Right lobe of liver (tissue), 6 donors: ENCODE measurements around the gene IFNAR1. TPM values are rescaled to one million over a fixed set of nuclear protein-coding genes. Genes with fewer than 3 reads are reported as not detected.

Experiments used
- ATAC-seq, 4 donors: fragments of 200-7000 bp; cut with Tn5 transposase; one replicate each; pipeline ENCODE4 v1.9.1; 2020; ENCODE audit warnings: mild to moderate bottlenecking in 4 of 4, moderate library complexity in 4 of 4
- DNase-seq, 3 donors: peaks; one replicate each; pipeline ENCODE4 v3.0.0-alpha.2; 2020
- H3K27ac ChIP-seq, 3 donors: fragments of 200-600 bp; one replicate each; pipeline ENCODE4 v1.8.0; 2022
- H3K27me3 ChIP-seq, 2 donors: fragments of 200-600 bp; one replicate each; pipeline ENCODE4 v1.8.0; 2022
- H3K36me3 ChIP-seq, 4 donors: fragments of 200-600 bp; sonication (generic) in 1 of 4; one replicate each; pipeline versions ENCODE4 v1.5.1 to v1.8.0; 2017 to 2022; ENCODE audit warnings: control low read depth in 1 of 4
- H3K4me1 ChIP-seq, 4 donors: fragments of 200-600 bp; sonication (generic) in 1 of 4; one replicate each; pipeline versions ENCODE4 v1.5.1 to v1.8.0; 2017 to 2022; ENCODE audit warnings: control low read depth in 1 of 4
- H3K4me3 ChIP-seq, 3 donors: fragments of 200-600 bp; one replicate each; pipeline ENCODE4 v1.8.0; 2022
- H3K9me3 ChIP-seq, 4 donors: fragments of 200-600 bp; sonication (generic) in 1 of 4; one replicate each; pipeline versions ENCODE4 v1.5.1 to v1.8.0; 2017 to 2022; ENCODE audit warnings: control low read depth in 1 of 4
- POLR2A ChIP-seq: fragments of 450-650 bp; IDR thresholded peaks from one replicate; pipeline ENCODE4 v1.6.1; 2017; ENCODE audit warnings: antibody characterized with exemption, mild to moderate bottlenecking
- WGBS: methylation state at CpG from one replicate; pipeline ENCODE4 v1.1.6; 2018; ENCODE audit warnings: low coverage, low lambda C conversion rate; ENCODE audit not compliant: insufficient coverage; ENCODE audit errors: missing lambda C conversion rate; 5-methylcytosine and 5-hydroxymethylcytosine counted together
- intact Hi-C, 2 donors: fragments of 100-400 bp; cut with DNase I; formaldehyde crosslinking; loops; one replicate each; pipeline versions ENCODE4 v1.11.2 to v1.14.1; 2022
- total RNA-seq, 6 experiments: library from RNA; depleted of rRNA in 2 of 6; stranded (reverse); fragments of >200 nt in 2 of 6; fragmentation: NEBNext Ultra II Directional in 3 of 6; extraction: Animal tissue kit (Norgen Biotek cat#: 25700) in 3 of 6; gene quantifications; one replicate each; pipeline versions ENCODE4 v1.1.0 to v1.2.4, GENCODE V29; 2016 to 2023
- TF ChIP-seq, protein P1 (sequence below), 4 donors: fragments of 200-600 bp in 3 of 4; fragments of 450-650 bp in 1 of 4; IDR thresholded peaks; one replicate each; pipeline versions ENCODE4 v1.5.1 to v1.8.0; 2016 to 2022; ENCODE audit warnings: antibody characterized with exemption in 4 of 4, mild to moderate bottlenecking in 2 of 4
- donor health status: DM: no; HTN: yes; CAD: no.
- donor health status: DM: no; HTN: no; CAD: no.
- donor health status: DM: no; HTN: no; CAD: no.
- donor health status: DM: no; HTN: yes; CAD: no.
- donor health status: DM: no; HTN: yes; CAD: no.

IFNAR1 gene
- total RNA-seq, 6 experiments from 2014 or later = 31.6 to 68.2 (median 48.6) TPM

DNA sequence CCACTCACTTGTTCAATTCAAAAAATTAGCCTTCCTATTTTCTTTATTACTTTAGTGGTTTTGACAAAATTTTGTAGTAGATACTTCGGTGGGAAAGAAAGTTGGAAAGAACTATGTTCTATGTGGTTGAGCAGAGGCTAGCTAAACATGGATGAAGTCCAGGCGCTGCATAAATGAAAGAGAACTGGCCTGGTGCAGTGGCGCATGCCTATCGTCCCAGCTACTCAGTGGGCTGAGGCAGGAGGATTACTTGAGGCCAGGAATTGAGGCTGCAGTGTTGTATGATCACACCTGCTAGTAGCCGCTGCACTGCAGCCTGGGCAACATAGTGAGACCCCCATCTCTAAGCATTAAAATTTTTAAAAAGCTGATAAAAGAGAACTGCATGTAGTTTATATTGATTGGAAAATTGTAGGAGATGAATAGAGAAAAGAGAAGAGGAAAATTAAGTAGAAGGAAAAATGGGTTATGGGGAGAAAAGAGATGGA, 21.0 kb downstream of the IFNAR1 start:
- intact Hi-C loops = no loop called here
- ATAC-seq (no peak), DNase-seq (no peak)
- H3K4me3 ChIP-seq = no peak overlapping the region
- 88% methylated on average over 5 of the region's 5 CpGs for WGBS
- no peaks in the 10 kb centered on the region for H3K27me3 ChIP-seq
- TF ChIP-seq POLR2A = no peak
- H3K9me3 ChIP-seq = no peaks in the 10 kb centered on the region
- no peak overlapping the region for H3K27ac ChIP-seq
- H3K4me1 ChIP-seq = no peaks in the 10 kb centered on the region
- H3K36me3 ChIP-seq = peaks cover 0 to 57% (median 19%) of the 10 kb centered on the region in 4 donors

DNA sequence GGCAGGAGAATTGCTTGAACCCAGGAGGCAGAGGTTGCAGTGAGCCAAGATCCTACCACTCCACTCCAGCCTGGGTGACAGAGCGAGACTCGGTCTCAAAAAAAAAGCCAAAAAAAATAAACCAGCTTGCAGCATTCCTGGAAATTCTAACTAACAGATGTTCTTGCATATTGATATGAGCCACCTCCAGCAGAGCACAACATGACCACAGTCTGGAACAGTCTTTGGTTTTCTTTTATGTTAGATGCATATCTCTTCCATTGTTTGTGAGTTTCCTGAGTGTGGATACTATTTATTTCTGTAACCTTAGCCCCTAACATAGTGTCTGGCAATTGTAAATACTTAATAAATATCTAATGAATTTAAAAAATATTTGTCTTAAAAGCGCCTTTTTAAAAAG, 23.9 kb downstream of the IFNAR1 start:
- DNase-seq = no peak
- intact Hi-C loops = no loop called here
- H3K4me1 ChIP-seq = no peaks in the 10 kb centered on the region
- no peak overlapping the region for H3K27ac ChIP-seq
- TF ChIP-seq, protein P1, sequence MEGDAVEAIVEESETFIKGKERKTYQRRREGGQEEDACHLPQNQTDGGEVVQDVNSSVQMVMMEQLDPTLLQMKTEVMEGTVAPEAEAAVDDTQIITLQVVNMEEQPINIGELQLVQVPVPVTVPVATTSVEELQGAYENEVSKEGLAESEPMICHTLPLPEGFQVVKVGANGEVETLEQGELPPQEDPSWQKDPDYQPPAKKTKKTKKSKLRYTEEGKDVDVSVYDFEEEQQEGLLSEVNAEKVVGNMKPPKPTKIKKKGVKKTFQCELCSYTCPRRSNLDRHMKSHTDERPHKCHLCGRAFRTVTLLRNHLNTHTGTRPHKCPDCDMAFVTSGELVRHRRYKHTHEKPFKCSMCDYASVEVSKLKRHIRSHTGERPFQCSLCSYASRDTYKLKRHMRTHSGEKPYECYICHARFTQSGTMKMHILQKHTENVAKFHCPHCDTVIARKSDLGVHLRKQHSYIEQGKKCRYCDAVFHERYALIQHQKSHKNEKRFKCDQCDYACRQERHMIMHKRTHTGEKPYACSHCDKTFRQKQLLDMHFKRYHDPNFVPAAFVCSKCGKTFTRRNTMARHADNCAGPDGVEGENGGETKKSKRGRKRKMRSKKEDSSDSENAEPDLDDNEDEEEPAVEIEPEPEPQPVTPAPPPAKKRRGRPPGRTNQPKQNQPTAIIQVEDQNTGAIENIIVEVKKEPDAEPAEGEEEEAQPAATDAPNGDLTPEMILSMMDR (IDR thresholded peaks at IDR 0.05) = no peak
- TF ChIP-seq POLR2A = no peak
- no peaks in the 10 kb centered on the region for H3K27me3 ChIP-seq
- peaks cover 0 to 42% (median 18%) of the 10 kb centered on the region in 4 donors for H3K36me3 ChIP-seq
- H3K9me3 ChIP-seq = no peaks in the 10 kb centered on the region
- WGBS = 95% methylated on average over 1 of the region's 3 CpGs
- H3K4me3 ChIP-seq = no peak overlapping the region
- ATAC-seq = no peak

DNA sequence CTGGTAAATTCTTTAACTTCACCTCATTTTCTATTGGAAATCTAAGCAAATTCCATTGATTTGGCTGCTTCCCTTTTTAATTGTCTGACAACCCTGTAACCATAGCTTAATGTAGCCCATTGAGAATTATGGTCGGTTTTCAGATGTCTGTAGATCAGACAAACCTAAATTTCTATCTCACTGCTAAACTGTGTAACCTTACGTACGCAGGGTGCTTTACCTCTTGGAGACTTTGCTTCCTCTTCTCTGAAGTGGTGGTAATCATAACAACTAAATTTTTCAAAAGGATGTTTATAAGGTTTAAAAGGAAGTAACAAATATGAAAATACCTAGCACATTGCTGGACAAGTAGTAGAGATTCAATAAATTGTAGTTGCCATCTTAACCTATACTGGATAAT, 25.9 kb downstream of the IFNAR1 start:
- intact Hi-C loops = no loop called here

DNA sequence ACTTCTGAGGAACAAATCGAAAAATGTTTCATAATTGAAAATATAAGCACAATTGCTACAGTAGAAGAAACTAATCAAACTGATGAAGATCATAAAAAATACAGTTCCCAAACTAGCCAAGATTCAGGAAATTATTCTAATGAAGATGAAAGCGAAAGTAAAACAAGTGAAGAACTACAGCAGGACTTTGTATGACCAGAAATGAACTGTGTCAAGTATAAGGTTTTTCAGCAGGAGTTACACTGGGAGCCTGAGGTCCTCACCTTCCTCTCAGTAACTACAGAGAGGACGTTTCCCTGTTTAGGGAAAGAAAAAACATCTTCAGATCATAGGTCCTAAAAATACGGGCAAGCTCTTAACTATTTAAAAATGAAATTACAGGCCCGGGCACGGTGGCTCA, 30.6 kb downstream of the IFNAR1 start:
- H3K9me3 ChIP-seq = no peaks in the 10 kb centered on the region
- intact Hi-C loops = no loop called here
- ATAC-seq = peak in 3 of 4 donors; percentile 24 to 30 (median 30)
- TF ChIP-seq POLR2A = no peak
- TF ChIP-seq, protein P1 (IDR thresholded peaks at IDR 0.05) = no peak
- no peak overlapping the region for H3K27ac ChIP-seq
- peaks cover 0 to under 1% (median 0%) of the 10 kb centered on the region in 4 donors for H3K4me1 ChIP-seq
- H3K36me3 ChIP-seq = peaks cover 3 to 28% (median 13%) of the 10 kb centered on the region in 4 donors
- WGBS = 47% methylated on average over 4 of the region's 6 CpGs
- DNase-seq = no peak
- H3K27me3 ChIP-seq = no peaks in the 10 kb centered on the region
- no peak overlapping the region for H3K4me3 ChIP-seq

More for the DNA sequence above, 25.9 kb downstream of the IFNAR1 start:
- 100% methylated on average over 3 of the region's 3 CpGs for WGBS
- no peak for ATAC-seq
- H3K27ac ChIP-seq = no peak overlapping the region
- no peaks in the 10 kb centered on the region for H3K9me3 ChIP-seq
- no peaks in the 10 kb centered on the region for H3K27me3 ChIP-seq
- H3K4me3 ChIP-seq = no peak overlapping the region
- no peaks in the 10 kb centered on the region for H3K4me1 ChIP-seq
- DNase-seq = no peak
- no peak for TF ChIP-seq POLR2A
- TF ChIP-seq, protein P1 (IDR thresholded peaks at IDR 0.05) = no peak
- H3K36me3 ChIP-seq = peaks cover under 1 to 43% (median 20%) of the 10 kb centered on the region in 4 donors

DNA sequence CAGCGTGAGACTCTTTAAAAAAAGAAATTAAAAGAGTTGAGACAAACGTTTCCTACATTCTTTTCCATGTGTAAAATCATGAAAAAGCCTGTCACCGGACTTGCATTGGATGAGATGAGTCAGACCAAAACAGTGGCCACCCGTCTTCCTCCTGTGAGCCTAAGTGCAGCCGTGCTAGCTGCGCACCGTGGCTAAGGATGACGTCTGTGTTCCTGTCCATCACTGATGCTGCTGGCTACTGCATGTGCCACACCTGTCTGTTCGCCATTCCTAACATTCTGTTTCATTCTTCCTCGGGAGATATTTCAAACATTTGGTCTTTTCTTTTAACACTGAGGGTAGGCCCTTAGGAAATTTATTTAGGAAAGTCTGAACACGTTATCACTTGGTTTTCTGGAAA, 31.2 kb downstream of the IFNAR1 start:
- Histone ChIP-seq H3K27ac (no peak overlapping the region), H3K4me1 (peaks cover 0 to 7% (median 3%) of the 10 kb centered on the region in 4 donors), H3K9me3 (no peaks in the 10 kb centered on the region), H3K4me3 (no peak overlapping the region), H3K27me3 (no peaks in the 10 kb centered on the region), H3K36me3 (peaks cover 3 to 27% (median 13%) of the 10 kb centered on the region in 4 donors)
- DNase-seq (no peak), ATAC-seq (no peak)
- TF ChIP-seq, protein P1 (IDR thresholded peaks at IDR 0.05) = no peak
- TF ChIP-seq POLR2A = no peak
- 86% methylated on average over 9 of the region's 11 CpGs for WGBS
- intact Hi-C loops = no loop called here
